GM12878 (cell line): ENCODE measurements around the gene POLR3F. TPM values are rescaled to one million over a fixed set of nuclear protein-coding genes. Genes with fewer than 3 reads are reported as not detected.

Source experiments
- ATAC-seq: fragments of 200-7000 bp; cut with Tn5 transposase; 3 replicates; pipeline ENCODE4 v1.9.1; 2020; ENCODE audit warnings: mild to moderate bottlenecking, moderate library complexity
- BruUV-seq: library from RNA; stranded (reverse); fragments of 400-500 nt; replicated peaks from 2 replicates; lab custom pipeline; 2021; lab: Mats Ljungman, UMichigan
- CTCF ChIA-PET: fragments of 300-600 bp; sonication (Branson Sonifier 250); formaldehyde crosslinking; extraction: SDS; loops from one replicate; lab custom pipeline; 2021; ENCODE audit warnings: inconsistent platforms; lab: Yijun Ruan, JAX
- POLR2A ChIA-PET: fragments of 350-600 bp; formaldehyde crosslinking; extraction: SDS; loops from one replicate; lab custom pipeline; 2021; ENCODE audit warnings: inconsistent platforms; lab: Charles Lee
- RAD21 ChIA-PET: fragments of 300-600 bp; sonication (Branson Sonifier 250); formaldehyde crosslinking; loops from one replicate; lab custom pipeline; 2023; ENCODE audit warnings: antibody characterized with exemption; ENCODE audit not compliant: unreplicated experiment; lab: Charles Lee
- SMC1A ChIA-PET: fragments of 300-600 bp; sonication (Branson Sonifier 250); formaldehyde crosslinking; loops from one replicate; lab custom pipeline; 2023; ENCODE audit not compliant: unreplicated experiment, uncharacterized antibody; lab: Charles Lee
- DNase-seq: peaks from one replicate; pipeline ENCODE4 v3.0.0-alpha.2; 2011; ENCODE audit warnings: low read depth, low spot score
- FAIRE-seq: peaks from 3 replicates; lab custom pipeline; 2011; peaks lifted over from hg19 to GRCh38; lab: Jason Lieb, UNC
- H2AFZ ChIP-seq: 2 replicates; pipeline ENCODE4 v1.6.0; 2011; ENCODE audit warnings: low read depth, low read length, control low read depth; ENCODE audit not compliant: control insufficient read depth
- H3K27ac ChIP-seq: 2 replicates; pipeline ENCODE4 v1.5.1; 2011; ENCODE audit warnings: control low read depth; ENCODE audit not compliant: control insufficient read depth, insufficient read depth
- H3K27me3 ChIP-seq, 2 experiments: replicated peaks in 1 of 2; 2 replicates each; pipeline versions ENCODE4 v1.6.0 to v1.6.1; 2011; ENCODE audit warnings: low read length in 1 of 2; ENCODE audit not compliant: control insufficient read depth in 2 of 2, insufficient read depth in 2 of 2
- H3K36me3 ChIP-seq, 2 experiments: 2 replicates each; pipeline ENCODE4 v1.5.1; 2011; ENCODE audit warnings: low read length in 1 of 2; ENCODE audit not compliant: control insufficient read depth in 2 of 2, insufficient read depth in 2 of 2
- H3K4me1 ChIP-seq: 2 replicates; pipeline ENCODE4 v1.6.1; 2011; ENCODE audit warnings: mild to moderate bottlenecking, low read length, moderate library complexity, mixed read lengths; ENCODE audit not compliant: control insufficient read depth, insufficient read depth
- H3K4me2 ChIP-seq: 2 replicates; pipeline ENCODE4 v1.6.0; 2011; ENCODE audit warnings: control low read depth; ENCODE audit not compliant: control insufficient read depth, insufficient read depth
- H3K4me3 ChIP-seq: fragments of 200-600 bp; sonication (generic); 2 replicates; pipeline ENCODE4 v1.5.1; 2016
- H3K79me2 ChIP-seq: 2 replicates; pipeline ENCODE4 v1.6.0; 2011; ENCODE audit warnings: low read length; ENCODE audit not compliant: control insufficient read depth, insufficient read depth
- H3K9ac ChIP-seq: 2 replicates; pipeline ENCODE4 v1.8.0; 2011; ENCODE audit warnings: low read length, control low read depth, mixed read lengths; ENCODE audit not compliant: control insufficient read depth, insufficient read depth
- H3K9me3 ChIP-seq: replicated peaks from 3 replicates; pipeline ENCODE4 v1.5.1; 2011; ENCODE audit warnings: mild to moderate bottlenecking, low read length; ENCODE audit not compliant: control insufficient read depth, insufficient read depth
- H4K20me1 ChIP-seq: 2 replicates; pipeline ENCODE4 v1.6.0; 2011; ENCODE audit not compliant: control insufficient read depth, insufficient read depth
- CBX5 ChIP-seq: sonication (generic); IDR thresholded peaks from 2 replicates; pipeline ENCODE4 v1.6.1; 2016; ENCODE audit warnings: low read depth, moderate library complexity, mild to moderate bottlenecking, inconsistent platforms
- CHD4 ChIP-seq: fragments of 200-600 bp; sonication (generic); IDR thresholded peaks from 2 replicates; pipeline ENCODE4 v1.6.1; 2016; ENCODE audit warnings: mild to moderate bottlenecking
- IRF4 ChIP-seq: IDR thresholded peaks from 2 replicates; pipeline ENCODE4 v1.6.1; 2011; ENCODE audit warnings: low read depth, low read length
- RB1 ChIP-seq: fragments of 450-650 bp; formaldehyde crosslinking; IDR thresholded peaks from 2 replicates; pipeline ENCODE4 v1.6.1; 2017; ENCODE audit warnings: mild to moderate bottlenecking, borderline replicate concordance
- SMARCA5 ChIP-seq: fragments of 450-650 bp; IDR thresholded peaks from 2 replicates; pipeline ENCODE4 v1.6.1; 2017; ENCODE audit warnings: mild to moderate bottlenecking
- SP1 ChIP-seq: IDR thresholded peaks from one replicate; pipeline ENCODE4 v1.6.1; 2011; ENCODE audit warnings: low read depth, low read length
- STAT1 ChIP-seq: fragments of 450-650 bp; conservative IDR thresholded peaks from 2 replicates; pipeline ENCODE4 v1.6.1; 2014; ENCODE audit warnings: antibody characterized with exemption, mild to moderate bottlenecking
- ZNF384 ChIP-seq: IDR thresholded peaks from 2 replicates; pipeline ENCODE4 v1.6.1; 2012; ENCODE audit warnings: low read depth, mild to moderate bottlenecking, low read length, improper control_type of control experiment, borderline replicate concordance
- WGBS: methylation state at CpG from one replicate; pipeline ENCODE4 v1.1.6; 2016; ENCODE audit warnings: low lambda C conversion rate; ENCODE audit not compliant: insufficient replicate concordance, insufficient coverage; ENCODE audit errors: missing lambda C conversion rate; 5-methylcytosine and 5-hydroxymethylcytosine counted together
- in situ Hi-C: fragments of 300-500 bp; cut with MboI; formaldehyde crosslinking; loops from 9 replicates; pipeline ENCODE4 v1.14.3; 2018; ENCODE audit warnings: mixed read lengths
- intact Hi-C: fragments of 100-400 bp; cut with micrococcal nuclease; formaldehyde crosslinking; loops from one replicate; pipeline ENCODE4 v1.14.2; 2022; ENCODE audit not compliant: unreplicated experiment
- polyA plus RNA-seq, 11 experiments: library from polyadenylated mRNA; depleted of rRNA in 4 of 11; unstranded in 6 of 11; stranded (reverse) in 5 of 11; fragments of >200 nt; fragmentation: Nextera tagmentation in 4 of 11; fragmentation: Illumina TruSeq in 1 of 11; extraction: Ambion mirVana in 4 of 11; extraction: Trizol in 1 of 11; gene quantifications; 1 replicate in 1 of 11; 2 replicates in 10 of 11; pipeline versions ENCODE4 v1.2.1 to v1.2.3, GENCODE V29; 2011 to 2016; ENCODE audit warnings: inconsistent platforms in 2 of 11, missing spikeins in 2 of 11, low read depth in 1 of 11
- total RNA-seq, 4 experiments: library from RNA; depleted of rRNA in 3 of 4; stranded (reverse); fragments of >200 nt in 3 of 4; fragmentation: Illumina TruSeq in 1 of 4; extraction: Trizol in 1 of 4; gene quantifications; 2 replicates each; pipeline versions ENCODE4 v1.2.1 to v1.2.3, GENCODE V29; 2013 to 2021
- TF ChIP-seq, protein P1 (sequence below): IDR thresholded peaks from 2 replicates; pipeline ENCODE4 v1.6.1; 2012; ENCODE audit warnings: mild to moderate bottlenecking, low read depth, low read length
- TF ChIP-seq, protein P2 (sequence below): IDR thresholded peaks from 2 replicates; pipeline ENCODE4 v1.6.1; 2012; ENCODE audit warnings: low read depth, low read length, improper control_type of control experiment
- TF ChIP-seq, protein P3 (sequence below): IDR thresholded peaks from 2 replicates; pipeline ENCODE4 v1.6.1; 2012; ENCODE audit warnings: low read depth, low read length, improper control_type of control experiment

Gene POLR3F
- total and polyA plus RNA-seq, 10 of the 15 experiments (the other 5 are each of a cell fraction or from before 2014, with no cell fraction given), result 8.7 to 18.1 (median 12.6) TPM

DNA sequence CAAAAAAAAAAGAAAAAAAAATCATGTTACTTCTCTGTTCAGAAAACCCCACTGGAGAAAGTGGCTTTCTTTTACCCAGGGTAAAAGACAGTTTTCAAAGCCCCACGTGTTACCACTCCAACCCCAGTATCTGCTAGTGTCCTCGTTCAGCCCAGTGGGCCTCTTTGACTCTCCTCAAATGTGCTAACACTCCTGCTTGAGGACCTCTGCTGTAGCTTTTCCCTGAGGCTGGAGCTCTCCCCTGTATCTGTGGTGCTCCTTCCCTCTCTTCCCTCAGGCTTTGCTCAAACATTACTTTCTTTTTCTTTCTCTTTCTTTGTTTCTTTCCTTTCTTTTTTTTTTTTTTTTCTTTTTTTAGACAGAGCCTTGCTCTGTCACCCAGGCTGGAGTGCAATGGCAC, 55.9 kb downstream of the POLR3F start:
- CTCF ChIA-PET, result interaction anchor here (1.1 kb wide), 1 partner anchor 9 kb away, joined by 4 read pairs; no protein-coding TSS in a partner anchor
- no TSS peak for BruUV-seq
- SMC1A ChIA-PET, result interaction anchor here (0.6 kb wide), 1 partner anchor 11 kb away, joined by 3 read pairs; no protein-coding TSS in a partner anchor
- WGBS, result 94% methylated on average over 2 of the region's 2 CpGs
- no peaks in the 10 kb centered on the region for H3K9me3 ChIP-seq
- no peak overlapping the region for H3K4me3 ChIP-seq
- no peak overlapping the region for H3K9ac ChIP-seq
- TF ChIP-seq, protein P1, sequence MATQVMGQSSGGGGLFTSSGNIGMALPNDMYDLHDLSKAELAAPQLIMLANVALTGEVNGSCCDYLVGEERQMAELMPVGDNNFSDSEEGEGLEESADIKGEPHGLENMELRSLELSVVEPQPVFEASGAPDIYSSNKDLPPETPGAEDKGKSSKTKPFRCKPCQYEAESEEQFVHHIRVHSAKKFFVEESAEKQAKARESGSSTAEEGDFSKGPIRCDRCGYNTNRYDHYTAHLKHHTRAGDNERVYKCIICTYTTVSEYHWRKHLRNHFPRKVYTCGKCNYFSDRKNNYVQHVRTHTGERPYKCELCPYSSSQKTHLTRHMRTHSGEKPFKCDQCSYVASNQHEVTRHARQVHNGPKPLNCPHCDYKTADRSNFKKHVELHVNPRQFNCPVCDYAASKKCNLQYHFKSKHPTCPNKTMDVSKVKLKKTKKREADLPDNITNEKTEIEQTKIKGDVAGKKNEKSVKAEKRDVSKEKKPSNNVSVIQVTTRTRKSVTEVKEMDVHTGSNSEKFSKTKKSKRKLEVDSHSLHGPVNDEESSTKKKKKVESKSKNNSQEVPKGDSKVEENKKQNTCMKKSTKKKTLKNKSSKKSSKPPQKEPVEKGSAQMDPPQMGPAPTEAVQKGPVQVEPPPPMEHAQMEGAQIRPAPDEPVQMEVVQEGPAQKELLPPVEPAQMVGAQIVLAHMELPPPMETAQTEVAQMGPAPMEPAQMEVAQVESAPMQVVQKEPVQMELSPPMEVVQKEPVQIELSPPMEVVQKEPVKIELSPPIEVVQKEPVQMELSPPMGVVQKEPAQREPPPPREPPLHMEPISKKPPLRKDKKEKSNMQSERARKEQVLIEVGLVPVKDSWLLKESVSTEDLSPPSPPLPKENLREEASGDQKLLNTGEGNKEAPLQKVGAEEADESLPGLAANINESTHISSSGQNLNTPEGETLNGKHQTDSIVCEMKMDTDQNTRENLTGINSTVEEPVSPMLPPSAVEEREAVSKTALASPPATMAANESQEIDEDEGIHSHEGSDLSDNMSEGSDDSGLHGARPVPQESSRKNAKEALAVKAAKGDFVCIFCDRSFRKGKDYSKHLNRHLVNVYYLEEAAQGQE, result no peak
- TF ChIP-seq IRF4 (no peak), CBX5 (no peak), ZNF384 (no peak), SP1 (no peak), RB1 (no peak), SMARCA5 (no peak), CHD4 (no peak), STAT1 (no peak)
- TF ChIP-seq, protein P2, sequence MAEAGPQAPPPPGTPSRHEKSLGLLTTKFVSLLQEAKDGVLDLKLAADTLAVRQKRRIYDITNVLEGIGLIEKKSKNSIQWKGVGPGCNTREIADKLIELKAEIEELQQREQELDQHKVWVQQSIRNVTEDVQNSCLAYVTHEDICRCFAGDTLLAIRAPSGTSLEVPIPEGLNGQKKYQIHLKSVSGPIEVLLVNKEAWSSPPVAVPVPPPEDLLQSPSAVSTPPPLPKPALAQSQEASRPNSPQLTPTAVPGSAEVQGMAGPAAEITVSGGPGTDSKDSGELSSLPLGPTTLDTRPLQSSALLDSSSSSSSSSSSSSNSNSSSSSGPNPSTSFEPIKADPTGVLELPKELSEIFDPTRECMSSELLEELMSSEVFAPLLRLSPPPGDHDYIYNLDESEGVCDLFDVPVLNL, result no peak
- TF ChIP-seq, protein P3, sequence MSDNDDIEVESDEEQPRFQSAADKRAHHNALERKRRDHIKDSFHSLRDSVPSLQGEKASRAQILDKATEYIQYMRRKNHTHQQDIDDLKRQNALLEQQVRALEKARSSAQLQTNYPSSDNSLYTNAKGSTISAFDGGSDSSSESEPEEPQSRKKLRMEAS, result no peak
- RAD21 ChIA-PET, result no interaction called here
- no peak overlapping the region for H3K27ac ChIP-seq
- POLR2A ChIA-PET, result interaction anchor here (1.0 kb wide), 1 partner anchor 13 kb away, joined by 5 read pairs; no protein-coding TSS in a partner anchor
- H4K20me1 ChIP-seq, result no peaks in the 10 kb centered on the region
- no peaks in the 10 kb centered on the region for H3K79me2 ChIP-seq
- intact Hi-C loops (no loop called here), in situ Hi-C loops (loop anchor here (25.0 kb wide), 1 partner anchor 1489 kb away; the partner anchor contains the start of gene NAA20)
- FAIRE-seq (no peak), ATAC-seq (no peak), DNase-seq (no peak)
- peaks cover 13 to 23% of the 10 kb centered on the region in 2 experiments for H3K36me3 ChIP-seq
- no peak overlapping the region for H3K4me2 ChIP-seq
- no peaks in the 10 kb centered on the region for H3K27me3 ChIP-seq
- H2AFZ ChIP-seq, result no peak overlapping the region
- H3K4me1 ChIP-seq, result no peaks in the 10 kb centered on the region
